Activated CD4-positive, alpha-beta T cell treated with anti-CD3 and anti-CD28 coated beads for 4 hours (primary cell): ENCODE measurements around the gene IFNLR1.

ENCODE experiments used
- DNase-seq, 2 donors: peaks; one replicate each; pipeline ENCODE4 v3.0.0-alpha.2; 2020

IFNLR1 gene

DNA sequence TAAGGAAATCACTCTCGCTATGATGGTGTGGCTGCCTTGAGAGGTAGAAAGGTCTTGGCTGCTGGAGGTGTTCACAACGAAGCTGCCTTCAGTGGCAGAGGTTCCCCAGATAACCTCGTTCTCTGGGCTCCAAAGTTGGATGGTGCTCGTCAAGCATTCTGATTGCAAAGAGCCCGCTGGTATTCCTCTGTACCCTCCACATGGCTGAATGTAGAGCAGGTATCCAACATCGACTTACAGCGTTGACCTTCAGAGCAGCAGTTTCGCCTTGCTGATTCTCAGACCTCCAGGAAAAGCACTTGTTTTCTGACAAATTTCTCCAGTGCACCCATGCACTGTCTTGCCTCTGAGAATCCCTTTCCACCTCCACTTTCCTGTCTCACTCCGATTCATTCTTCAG lies 39.9 kb downstream of the IFNLR1 start:
- DNase-seq, result no peak

DNA sequence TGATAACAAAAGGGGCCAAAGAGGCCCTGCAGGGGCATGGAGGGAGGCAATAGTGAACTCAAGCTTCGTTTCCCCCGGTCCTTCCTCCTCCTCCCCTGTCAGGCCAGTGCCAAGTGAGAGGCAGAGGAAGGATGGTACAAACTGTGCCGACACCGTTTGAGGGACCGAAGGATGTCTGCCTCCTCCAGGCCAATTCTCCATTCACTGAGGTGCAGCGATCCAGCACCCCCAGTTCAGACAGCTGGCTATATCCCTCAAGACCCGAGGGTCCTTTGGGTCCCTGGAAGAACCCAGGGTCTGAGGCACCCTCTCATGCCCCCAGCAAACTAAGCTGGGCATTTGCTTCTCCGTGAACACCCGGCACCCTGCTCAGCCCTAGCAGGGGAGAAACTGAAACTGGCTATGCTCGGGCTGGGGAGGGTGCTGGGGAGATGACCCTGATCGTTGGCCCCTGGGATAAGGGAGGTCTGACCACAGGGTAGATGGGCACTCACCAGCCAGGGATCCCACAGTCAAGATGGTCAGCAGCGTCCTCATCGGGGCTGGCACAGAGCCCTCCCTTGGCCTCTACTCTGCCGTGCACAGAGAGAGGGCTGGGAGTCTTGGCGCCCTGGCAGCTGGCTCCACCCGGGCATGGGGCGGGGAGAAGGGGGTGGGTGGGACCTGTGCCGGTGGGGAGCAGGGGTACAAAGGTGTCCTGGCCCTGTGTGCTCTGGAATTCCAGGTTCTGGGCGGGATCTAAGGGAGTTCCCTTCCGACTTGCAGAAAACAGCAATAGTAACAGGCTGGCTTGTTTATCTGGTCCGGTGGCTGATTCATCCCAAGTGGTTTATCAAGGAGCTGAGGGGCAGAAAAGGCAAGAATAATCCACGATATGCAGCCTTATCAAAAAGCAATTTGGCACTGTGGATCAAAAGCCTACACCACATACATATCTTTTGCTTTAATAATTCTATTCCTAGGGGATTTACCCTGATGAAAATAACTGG lies 44.2 kb downstream of the IFNLR1 start, which contains the start of gene IL22RA1:
TSS of gene IL22RA1 (minus strand) at position 595 of the 989 bp plus-strand sequence. CDS start at position 537, 58 bp downstream.
- DNase-seq, result no peak

DNA sequence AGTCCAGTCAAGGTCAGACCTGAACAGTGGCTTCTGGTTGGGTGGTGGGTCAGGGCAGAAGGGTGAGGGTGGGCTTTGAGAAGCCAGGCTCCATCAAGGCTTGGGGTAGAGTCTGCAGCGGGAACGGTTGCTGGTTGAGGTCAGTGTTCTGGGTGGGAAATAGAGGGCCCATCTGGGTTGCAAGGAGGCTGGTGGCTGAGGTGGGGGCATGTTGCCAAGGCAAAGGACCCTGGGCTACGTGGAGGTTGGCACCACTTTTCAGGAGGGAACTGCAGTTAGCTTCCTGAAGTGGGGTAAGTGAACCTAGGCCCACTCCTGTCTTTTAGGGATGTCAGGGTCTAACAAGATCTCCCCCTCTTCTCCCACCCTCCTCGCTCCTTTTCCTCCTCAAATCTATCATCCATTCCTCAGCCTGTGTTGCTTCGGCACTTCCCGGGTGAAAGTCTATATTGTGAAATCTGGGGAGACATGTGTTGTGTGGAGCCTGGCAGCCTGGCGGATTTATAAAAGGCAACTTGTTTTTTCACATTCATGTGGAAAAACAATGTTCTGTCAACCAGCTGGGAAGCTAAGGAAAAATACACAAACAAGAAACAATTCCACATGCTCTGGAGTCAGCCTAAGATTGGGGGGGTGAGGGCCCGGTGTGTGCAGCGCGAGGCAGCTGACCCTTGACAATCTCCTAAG lies 45.6 kb downstream of the IFNLR1 start:
- DNase-seq, result no peak

DNA sequence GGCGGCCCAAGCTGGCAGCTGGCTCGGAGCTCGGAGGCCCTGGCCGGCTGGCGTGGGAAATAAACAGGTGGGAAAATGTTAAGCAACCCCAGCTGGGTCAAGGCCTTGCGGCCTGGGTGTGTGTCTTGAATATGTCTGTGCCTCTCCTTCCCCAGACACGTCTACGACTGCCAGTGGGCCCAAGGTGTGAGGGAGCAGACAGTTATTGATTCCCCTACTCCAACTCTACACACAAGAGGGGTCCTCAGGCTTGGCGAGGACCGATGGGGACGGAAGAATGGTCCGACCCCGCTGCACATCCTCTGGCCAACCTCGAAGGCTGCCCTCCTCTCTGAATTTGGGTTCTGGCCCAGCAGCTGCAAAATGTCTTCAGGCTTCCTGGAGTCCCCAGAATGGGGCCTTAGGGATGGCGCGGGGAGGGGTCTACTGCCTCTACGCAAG lies 46.3 kb downstream of the IFNLR1 start:
- DNase-seq, result no peak

DNA sequence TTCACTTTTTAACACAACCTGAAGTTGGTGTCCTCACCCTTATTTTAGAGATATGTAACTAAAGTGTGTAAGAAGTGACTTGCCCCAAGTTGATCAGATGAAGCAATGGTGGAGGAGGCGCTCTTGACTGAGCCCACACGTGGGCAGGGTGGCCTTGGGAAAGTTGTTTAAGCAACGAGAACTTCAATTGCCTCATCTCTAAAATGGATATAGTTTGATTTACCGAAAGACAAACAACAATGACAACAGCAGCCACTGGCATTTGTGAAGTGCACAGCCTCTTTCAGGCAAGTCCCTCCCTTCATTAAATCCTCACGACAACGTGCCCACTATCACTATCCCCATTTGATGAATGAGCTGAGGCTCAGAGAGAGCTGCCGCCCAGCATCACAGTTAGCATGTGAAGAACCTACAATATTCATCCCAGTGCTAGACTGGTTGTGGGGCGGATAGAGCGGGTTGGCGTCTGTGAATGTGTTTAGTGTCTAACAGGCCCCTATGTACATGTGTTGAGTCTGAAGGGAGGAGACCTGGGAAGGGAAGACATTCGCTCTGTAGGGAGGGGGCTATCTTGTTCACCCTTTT lies 47.2 kb downstream of the IFNLR1 start:
- no peak for DNase-seq

DNA sequence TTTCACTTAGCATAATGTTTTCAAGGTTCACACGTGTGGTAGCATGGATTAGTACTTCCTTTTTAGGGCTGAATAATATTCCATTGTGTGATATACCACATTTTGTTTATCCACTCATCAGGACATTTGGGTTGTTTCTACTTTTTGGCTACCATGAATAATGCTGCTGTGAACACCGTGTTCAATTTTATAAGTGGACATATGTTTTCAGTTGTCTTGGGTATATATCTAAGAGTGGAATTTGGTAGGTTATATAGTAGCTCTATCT lies 47.9 kb downstream of the IFNLR1 start:
- no peak for DNase-seq

DNA sequence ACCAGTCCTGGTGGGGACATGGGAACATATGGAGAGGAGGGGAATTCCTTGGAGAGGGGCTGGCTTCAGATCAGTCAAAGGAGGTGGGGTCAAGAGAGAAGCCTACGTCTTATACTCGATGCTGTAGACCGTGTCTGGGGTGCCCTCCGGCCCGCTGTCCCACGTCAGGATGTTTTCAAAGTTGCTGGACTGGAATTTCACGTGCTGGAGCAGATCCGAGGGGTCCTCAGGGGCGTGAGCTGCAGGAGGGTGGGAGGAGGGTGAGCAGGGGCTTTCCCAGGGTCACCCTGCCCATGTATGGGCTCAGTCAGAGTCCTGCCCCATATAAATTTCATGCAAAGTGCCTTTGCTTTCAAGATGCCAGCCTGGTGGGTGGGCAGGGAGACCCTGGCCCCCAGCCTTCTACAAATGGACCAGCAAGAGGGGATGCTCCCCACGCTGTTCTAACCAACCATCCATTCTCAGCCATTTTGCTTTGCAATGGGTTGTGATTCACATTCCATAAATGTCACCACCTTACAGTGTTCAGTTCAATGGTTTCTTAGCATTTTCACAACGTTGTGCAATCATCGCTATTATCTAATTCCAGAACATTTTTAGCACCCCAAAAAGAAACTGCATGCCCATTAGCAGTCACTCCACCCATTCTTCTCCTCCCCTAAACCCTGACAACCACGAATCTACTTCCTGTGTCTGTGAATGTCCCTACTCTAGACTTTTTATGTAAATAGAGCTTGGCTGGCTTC lies 48.4 kb downstream of the IFNLR1 start:
- no peak for DNase-seq

DNA sequence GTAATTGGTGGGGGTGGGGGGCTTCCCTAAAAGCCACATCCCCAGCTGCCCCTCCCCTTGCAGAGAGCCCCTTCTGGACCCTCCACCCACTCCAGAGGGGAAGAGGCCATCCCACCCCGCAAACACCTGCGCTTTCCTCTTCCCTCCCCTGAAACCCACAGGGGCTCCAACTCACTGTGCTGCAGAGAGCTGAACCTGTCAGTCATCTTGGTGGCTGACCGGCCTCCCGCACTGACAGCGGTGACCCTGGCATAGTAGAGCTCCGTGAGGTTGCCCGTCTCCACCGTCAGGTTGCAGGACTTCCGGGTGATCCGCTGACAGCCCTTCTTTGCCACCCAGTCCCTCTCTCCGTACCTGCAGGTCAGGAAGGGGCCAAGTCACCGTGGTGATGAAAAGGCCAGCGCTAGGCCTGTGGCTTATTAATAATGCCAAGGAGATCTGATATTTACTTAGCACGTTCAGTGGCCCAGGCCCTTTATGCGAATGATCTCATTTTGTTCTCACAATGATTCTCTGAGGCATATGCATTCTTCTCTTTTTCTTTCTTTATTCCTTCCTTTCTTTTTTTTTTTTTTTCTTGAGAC lies 50.0 kb downstream of the IFNLR1 start:
- no peak for DNase-seq

DNA sequence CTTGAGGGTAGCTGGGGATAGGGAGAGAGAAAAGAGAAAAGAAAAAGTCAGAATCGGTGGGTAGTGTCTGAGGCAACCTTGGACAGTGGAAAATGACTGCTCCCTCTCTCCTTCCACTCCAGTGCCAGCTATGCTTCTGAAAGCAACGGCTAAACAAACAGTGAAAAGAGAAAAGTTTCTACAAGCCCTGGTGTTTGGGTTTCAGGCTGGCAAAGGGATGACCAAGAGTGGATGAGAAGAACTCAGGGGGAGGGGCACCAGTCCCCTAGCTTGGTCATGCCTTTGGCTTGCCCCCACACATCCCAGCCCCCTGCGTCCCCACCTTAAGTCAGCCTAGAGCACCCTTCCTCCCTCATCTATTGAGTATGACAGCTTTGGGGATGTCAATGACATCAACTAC lies 52.7 kb downstream of the IFNLR1 start:
- no peak for DNase-seq

DNA sequence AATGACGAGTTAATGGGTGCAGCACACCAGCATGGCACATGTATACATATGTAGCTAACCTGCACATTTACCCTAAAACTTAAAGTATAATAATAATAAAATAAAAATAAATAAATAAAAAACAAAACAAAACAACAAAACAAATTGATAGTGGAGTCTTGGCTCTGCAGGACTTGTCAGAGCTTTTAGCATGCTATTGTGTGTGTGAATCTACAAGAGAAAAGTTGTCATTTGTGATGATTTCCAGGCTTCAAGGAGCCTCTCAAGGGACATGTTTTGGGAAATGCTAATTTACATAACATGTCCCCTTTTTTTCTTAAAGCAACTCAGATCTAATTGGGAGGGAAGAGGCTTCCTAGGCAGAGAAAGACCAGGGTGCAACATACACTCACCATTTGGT lies 53.3 kb downstream of the IFNLR1 start:
- DNase-seq, result no peak

DNA sequence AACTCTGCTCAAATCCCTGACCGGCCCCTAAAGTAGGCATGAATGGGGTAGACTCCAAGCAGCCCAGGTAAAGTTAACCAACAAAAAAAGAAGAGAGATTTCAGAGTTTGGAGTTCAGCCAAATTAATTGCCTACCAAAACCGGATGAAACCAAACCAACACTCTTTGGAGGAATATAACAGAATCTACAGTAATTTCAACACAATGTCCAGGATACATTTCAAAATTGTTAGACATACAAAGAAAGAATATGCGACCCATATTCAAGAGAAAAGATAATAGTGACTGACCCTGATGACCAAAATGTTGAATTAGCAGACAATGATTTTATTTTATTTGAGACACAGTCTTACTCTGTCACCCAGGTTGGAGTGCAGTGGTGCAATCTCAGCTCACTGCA lies 56.7 kb downstream of the IFNLR1 start:
- no peak for DNase-seq

DNA sequence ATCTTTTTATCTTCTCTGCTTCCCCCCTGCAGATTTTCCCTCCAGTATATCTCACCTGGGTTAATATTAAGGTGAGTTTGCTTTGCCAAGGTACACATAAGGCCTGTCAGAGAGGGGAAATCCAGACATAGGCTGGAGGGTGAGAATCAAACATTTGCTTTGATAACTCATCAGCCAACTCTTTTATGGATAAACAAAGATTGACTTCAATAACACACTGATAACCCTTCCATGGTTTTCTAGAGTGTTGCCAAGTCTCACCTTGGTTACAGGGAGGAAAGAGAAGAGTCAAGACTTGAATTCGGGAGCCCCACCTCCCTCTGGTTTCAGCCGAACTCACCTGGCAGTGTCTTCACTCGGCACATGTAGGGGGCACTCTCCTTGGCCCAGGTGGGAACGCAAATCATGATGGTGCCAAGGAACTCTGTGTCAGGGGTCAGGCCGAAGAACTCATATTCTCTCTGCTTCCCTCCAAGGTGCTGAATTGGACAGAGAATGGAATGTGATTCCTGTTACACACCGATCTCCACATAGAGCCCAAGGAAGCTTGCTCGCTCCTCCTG lies 59.2 kb downstream of the IFNLR1 start:
- DNase-seq, result no peak

DNA sequence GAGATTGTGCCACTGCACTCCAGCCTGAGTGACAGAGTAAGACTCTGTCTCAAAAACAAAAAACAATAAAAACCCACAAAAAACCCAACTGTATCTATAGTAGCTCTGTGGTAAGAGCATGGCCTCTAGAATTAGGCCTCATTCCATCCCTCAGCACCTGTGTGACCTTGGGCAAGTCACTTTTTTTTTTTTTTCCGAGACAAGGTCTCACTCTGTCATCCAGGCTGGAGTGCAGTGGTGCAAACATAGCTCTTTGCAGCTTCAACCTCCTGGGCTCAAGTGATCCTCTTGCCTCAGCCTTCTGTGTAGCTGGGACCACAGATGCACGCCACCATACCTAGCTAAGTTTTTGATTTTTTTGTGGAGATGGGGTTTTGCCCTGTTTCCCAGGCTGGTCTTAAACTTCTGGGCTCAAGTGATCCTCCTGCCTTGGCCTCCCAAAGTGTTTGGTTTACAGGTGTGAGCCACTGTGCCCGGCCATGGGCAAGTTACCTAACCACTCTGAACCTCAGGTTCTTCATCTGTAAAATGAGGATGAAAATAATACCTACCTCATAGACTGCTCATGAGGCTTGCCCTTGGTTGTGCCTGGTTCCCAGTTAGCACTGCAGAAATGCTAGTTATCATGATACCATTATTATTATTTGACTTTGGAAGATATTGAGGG lies 59.8 kb downstream of the IFNLR1 start:
- no peak for DNase-seq

DNA sequence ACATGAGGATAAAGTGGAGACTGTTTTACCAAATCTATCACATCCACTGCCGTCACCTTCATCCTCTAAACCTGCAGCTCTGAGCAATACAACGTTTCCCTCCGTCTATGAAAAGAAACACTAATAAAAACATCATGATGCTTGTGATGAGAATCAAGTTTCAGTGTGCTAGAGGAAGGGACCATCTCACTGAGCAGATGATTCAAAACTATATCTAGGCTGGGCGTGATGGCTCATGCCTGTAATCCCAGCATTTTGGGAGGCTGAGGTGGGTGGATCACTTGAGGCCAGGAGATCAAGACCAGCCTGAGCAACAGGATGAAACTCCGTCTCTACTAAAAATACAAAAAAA lies 60.4 kb downstream of the IFNLR1 start:
- DNase-seq, result no peak

DNA sequence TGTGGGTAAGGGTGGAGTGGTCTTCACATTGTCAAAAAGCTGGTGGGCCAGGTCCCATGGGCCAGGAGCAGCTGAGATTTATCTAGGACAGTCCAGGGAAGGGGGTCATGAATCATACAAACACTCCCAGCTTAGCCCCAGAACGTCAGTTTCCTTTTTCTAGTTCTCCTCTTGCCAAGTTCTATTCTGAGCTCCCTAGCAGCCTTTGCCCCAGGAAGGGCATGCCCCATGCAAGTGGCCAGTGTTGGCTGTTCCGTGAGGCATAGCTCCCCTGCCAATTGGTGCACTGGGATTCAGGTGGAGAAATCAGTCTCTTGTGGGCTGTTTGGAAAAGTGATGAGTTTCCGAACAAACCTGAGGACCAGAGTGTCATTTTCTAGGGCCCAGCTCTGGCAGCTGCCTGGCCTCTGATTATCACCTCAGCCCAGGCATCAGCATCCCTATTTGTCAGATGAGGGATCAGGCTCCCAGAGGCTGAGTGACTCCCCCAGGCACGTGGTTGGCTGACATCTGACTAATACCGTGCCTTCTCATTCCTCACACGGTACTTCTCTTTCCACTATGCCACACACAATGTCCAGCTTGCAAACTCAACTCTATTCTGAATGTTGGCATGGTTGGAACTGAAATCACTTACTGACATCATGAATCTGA lies 60.9 kb downstream of the IFNLR1 start:
- no peak for DNase-seq

DNA sequence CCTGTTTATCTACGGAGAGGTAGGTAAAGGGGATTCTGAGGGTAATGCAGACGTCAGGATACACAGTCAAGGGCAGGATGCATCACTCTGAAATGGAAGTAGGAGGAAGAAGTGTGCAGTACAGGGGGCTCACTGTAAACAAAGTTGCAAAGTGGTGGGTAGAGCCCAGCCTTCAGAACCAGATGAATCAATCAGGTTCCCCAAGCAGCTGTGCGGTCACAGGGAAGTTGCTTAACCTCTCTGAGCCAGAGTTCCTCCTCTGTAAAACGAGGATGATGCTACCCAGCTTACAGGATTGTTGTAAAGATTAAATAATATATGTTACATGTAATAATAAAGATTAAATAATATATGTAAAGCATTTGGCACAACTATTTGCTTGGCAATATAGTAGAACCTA lies 61.6 kb downstream of the IFNLR1 start:
- no peak for DNase-seq

DNA sequence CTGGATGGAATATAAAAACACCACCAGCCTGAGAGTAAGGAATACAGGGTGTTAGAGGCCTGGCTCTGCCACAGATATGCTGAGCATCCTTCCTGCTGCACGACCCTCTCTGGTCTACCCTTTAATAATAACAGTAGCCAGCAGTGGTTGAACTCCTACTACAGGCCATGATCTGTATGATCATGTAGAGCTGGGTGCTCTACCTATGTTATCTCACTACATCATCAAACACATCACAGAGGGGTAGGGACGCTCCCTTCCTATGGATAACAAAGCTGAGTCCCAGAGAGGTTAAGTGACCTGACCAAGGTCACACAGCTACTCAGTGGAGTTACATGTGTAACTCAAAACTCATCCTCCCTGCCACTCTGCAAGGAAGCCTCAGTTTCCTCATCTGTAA lies 62.1 kb downstream of the IFNLR1 start:
- DNase-seq, result no peak

DNA sequence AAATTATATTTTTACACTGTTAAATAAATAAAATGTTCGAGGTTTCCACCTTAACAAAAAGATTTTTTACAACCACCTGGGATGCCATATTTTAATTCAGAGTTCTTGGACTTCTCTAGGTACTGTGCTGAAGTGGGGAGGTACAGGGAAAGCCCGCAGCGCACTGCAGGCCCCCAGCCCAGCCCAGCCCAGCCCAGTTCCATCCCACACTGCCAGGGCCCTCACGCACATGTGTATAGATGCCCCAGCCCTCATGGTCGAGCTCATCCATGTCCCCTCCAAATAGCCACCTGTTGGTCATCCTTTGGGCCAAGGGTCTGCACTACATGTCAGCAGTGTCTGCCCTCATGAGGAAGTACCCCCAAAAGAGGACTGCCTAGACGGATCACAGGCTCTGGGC lies 63.5 kb downstream of the IFNLR1 start:
- DNase-seq, result no peak

DNA sequence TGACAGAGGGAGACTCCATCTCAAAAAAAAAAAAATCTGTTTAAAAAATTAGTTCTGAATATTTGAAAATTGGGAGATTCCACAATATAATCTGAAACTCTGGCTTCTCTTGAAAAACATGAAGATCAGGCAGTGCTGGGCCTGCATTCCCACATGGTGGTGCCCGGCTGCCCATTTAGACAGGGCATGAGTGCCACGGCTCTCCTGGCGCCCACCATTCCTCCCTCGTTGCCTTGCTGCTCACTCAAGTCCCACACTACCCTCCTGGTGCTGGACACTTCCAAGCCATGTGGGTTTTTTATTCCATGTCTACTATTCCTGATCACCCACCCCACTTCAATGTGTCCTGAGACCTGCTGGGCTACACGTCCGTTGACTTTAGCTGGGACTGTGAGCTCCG lies 64.3 kb downstream of the IFNLR1 start:
- no peak for DNase-seq

DNA sequence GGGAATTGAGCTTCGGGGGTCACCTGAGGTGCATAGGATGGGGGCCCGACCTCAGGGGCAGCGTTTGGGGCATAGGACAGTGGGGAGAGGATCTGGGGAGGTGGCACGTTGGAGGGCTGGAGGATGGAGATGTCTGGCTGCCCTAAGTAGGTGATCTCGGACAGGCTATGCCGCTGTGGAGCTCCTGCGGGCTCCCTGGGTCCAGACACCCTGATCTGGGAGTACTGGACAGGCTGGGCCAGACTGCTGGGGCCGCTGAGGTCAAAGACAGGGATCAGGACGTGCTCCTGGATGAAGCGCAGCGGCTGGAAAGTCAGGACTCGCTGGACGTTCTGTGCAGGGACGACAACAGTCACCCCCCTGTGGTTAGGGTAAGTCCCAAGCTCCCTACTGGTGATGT lies 65.7 kb downstream of the IFNLR1 start:
- no peak for DNase-seq

DNA sequence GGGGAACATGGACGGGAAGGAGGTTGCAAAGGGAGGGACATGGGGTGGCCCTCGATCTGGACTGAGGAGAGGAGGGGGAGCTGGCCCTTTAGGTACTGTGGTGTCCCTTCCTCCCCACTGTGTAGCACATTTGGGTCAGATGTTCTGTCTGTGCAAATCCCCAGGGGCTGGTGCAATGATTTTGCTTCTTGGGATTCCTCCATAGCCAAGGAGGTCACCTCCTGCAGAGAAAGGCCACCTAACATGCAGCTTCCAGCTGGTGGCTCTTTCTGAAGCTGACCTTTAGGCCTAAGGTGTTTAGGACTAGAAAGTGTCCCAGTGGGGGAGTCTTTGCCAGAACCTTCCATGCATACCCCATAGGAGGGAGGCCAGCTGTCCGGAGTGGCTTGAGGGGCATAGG lies 66.1 kb downstream of the IFNLR1 start:
- no peak for DNase-seq
